ENCODE results near the gene SHMT2.
A peak's percentile ranks its signal among the peaks of the same experiment; 100 is the strongest.

SHMT2 gene

DNA sequence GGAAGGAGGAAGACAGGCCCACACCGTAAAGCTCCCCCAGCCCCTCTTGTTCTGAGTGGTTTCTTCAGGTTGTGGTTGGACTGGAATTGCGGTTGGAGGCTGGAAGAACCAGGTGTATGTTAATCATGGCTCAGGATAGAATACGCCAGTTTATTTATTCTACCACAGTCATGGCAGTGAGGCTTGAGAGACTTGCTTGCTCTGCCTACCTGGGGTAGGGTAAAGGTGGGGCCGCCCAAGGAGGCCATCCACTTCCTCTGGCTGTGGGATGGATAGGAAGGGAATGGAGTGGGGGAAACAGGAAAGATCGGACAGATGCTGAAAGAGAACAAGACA, 8.1 kb downstream of the SHMT2 start:
- TF ChIP-seq ZNF70 (CRISPR knock-in tag; IDR thresholded peaks at IDR 0.05): no peak
- no peak for TF ChIP-seq GLIS3 (CRISPR knock-in tag; IDR thresholded peaks at IDR 0.05)
- no peak for TF ChIP-seq ESRRG (CRISPR knock-in tag; IDR thresholded peaks at IDR 0.05)
- no peak for TF ChIP-seq OSR1 (CRISPR knock-in tag; IDR thresholded peaks at IDR 0.05)
- no peak for TF ChIP-seq ZFP30 (CRISPR knock-in tag; IDR thresholded peaks at IDR 0.05)
- TF ChIP-seq TOX (CRISPR knock-in tag; IDR thresholded peaks at IDR 0.05; ENCODE audit: borderline replicate concordance): no peak
- no peak for TF ChIP-seq TCF4 (CRISPR knock-in tag; IDR thresholded peaks at IDR 0.05; ENCODE audit: borderline replicate concordance)
- no peak for TF ChIP-seq CSDC2 (CRISPR knock-in tag; IDR thresholded peaks at IDR 0.05)
- no peak for TF ChIP-seq ZC3H10 (CRISPR knock-in tag; IDR thresholded peaks at IDR 0.05)
- TF ChIP-seq, protein P1, sequence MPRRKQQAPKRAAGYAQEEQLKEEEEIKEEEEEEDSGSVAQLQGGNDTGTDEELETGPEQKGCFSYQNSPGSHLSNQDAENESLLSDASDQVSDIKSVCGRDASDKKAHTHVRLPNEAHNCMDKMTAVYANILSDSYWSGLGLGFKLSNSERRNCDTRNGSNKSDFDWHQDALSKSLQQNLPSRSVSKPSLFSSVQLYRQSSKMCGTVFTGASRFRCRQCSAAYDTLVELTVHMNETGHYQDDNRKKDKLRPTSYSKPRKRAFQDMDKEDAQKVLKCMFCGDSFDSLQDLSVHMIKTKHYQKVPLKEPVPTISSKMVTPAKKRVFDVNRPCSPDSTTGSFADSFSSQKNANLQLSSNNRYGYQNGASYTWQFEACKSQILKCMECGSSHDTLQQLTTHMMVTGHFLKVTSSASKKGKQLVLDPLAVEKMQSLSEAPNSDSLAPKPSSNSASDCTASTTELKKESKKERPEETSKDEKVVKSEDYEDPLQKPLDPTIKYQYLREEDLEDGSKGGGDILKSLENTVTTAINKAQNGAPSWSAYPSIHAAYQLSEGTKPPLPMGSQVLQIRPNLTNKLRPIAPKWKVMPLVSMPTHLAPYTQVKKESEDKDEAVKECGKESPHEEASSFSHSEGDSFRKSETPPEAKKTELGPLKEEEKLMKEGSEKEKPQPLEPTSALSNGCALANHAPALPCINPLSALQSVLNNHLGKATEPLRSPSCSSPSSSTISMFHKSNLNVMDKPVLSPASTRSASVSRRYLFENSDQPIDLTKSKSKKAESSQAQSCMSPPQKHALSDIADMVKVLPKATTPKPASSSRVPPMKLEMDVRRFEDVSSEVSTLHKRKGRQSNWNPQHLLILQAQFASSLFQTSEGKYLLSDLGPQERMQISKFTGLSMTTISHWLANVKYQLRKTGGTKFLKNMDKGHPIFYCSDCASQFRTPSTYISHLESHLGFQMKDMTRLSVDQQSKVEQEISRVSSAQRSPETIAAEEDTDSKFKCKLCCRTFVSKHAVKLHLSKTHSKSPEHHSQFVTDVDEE (CRISPR knock-in tag; IDR thresholded peaks at IDR 0.05): no peak
- TF ChIP-seq, protein P2, sequence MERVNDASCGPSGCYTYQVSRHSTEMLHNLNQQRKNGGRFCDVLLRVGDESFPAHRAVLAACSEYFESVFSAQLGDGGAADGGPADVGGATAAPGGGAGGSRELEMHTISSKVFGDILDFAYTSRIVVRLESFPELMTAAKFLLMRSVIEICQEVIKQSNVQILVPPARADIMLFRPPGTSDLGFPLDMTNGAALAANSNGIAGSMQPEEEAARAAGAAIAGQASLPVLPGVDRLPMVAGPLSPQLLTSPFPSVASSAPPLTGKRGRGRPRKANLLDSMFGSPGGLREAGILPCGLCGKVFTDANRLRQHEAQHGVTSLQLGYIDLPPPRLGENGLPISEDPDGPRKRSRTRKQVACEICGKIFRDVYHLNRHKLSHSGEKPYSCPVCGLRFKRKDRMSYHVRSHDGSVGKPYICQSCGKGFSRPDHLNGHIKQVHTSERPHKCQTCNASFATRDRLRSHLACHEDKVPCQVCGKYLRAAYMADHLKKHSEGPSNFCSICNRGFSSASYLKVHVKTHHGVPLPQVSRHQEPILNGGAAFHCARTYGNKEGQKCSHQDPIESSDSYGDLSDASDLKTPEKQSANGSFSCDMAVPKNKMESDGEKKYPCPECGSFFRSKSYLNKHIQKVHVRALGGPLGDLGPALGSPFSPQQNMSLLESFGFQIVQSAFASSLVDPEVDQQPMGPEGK (CRISPR knock-in tag; IDR thresholded peaks at IDR 0.05; ENCODE audit: borderline replicate concordance): no peak
- no peak for TF ChIP-seq ZNF565 (CRISPR knock-in tag; conservative IDR thresholded peaks at IDR 0.05; ENCODE audit: low read depth)
- no peak for TF ChIP-seq BACH2 (CRISPR knock-in tag; IDR thresholded peaks at IDR 0.05; ENCODE audit: borderline replicate concordance)
- TF ChIP-seq, protein P3, sequence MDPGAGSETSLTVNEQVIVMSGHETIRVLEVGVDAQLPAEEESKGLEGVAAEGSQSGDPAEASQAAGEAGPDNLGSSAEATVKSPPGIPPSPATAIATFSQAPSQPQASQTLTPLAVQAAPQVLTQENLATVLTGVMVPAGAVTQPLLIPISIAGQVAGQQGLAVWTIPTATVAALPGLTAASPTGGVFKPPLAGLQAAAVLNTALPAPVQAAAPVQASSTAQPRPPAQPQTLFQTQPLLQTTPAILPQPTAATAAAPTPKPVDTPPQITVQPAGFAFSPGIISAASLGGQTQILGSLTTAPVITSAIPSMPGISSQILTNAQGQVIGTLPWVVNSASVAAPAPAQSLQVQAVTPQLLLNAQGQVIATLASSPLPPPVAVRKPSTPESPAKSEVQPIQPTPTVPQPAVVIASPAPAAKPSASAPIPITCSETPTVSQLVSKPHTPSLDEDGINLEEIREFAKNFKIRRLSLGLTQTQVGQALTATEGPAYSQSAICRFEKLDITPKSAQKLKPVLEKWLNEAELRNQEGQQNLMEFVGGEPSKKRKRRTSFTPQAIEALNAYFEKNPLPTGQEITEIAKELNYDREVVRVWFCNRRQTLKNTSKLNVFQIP (CRISPR knock-in tag; IDR thresholded peaks at IDR 0.05; ENCODE audit: borderline replicate concordance, low read depth): no peak
- no peak for TF ChIP-seq ARNTL (CRISPR knock-in tag; IDR thresholded peaks at IDR 0.05; ENCODE audit: borderline replicate concordance, low read depth)
- TF ChIP-seq ZNF8 (CRISPR knock-in tag; IDR thresholded peaks at IDR 0.05): no peak
- ATAC-seq: no peak

DNA sequence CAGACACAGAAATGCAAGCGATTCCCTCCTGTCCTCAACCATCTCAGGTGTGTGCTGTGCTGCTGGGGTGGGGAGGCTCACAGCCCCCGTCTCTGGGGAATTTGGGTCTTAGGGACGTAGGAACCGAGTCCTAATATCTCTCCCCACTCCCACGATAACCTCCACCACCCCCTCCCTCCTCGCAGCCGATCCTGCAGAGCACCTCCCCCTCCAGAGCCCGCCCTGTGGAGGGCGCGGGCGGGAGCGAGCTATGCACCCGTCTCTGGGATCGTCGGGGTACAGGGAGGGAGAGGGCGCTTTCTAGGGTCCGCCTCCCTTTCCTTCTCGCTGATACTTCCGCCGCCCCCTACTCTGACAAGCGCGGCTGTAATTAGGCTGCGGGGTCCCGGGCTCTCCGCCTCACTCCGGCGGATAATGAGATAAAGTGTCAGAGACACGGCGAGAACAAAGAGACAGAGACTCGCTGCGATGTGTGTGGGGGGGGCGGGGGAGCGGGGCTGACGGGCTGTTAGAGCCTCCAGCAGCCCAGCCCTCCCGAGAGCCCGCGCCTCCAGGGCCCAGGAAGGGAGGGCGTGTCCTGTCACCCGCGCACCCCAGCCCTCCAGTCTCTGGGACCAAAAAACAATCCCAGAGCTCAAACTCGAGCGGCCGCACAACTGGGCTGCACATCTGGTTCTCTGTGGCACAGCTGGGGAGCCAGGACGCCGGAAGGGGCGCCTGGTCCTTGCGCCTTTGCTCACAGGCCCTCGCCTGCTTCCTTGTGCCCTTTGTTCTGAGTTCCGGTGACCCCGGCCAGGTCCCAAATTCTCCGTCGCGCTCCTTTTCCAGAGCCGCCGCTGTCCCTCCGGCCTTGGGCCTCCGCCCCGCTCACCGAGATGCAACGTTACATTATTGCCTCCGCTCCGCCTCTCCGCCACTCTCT, 8.7 kb downstream of the SHMT2 start:
- TF ChIP-seq BACH2 (CRISPR knock-in tag; IDR thresholded peaks at IDR 0.05; ENCODE audit: borderline replicate concordance): no peak
- TF ChIP-seq ZFP30 (CRISPR knock-in tag; IDR thresholded peaks at IDR 0.05): no peak

DNA sequence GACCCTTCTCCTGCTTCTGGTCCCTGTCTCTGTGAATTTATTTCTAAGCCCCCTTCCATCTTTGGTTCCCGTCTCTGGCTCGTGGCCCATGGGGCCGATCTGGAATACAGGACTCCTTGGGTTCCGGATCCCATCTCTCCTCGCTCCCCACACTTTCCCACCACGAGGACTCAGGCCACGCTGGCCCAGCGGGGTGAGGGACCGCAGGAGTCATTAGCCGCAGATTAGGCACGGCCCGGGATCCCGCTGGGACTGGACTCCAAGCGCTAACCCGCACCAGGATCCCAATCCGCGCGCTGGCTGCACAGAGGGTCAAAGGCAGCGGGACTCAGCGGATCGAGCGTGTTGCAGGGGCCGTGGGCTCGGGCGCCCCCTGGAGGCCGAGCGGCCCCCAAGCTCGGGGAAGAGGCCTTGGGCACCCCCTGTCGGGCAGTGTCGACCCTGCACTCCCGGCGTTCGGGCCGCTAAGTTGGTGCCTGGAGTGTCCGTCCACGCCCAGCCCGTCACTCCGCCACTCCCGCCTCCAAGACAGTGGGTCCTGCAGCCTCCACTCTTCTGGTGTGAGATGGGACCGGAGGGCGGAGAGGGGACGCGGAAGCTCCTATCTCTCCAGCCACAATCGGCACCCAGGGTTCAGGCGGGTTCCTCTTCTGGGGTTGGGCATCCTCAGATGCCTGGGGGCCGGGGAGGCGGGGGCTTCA, 9.5 kb downstream of the SHMT2 start:
- ATAC-seq: peak; percentile 77
- TF ChIP-seq ARNTL (CRISPR knock-in tag; IDR thresholded peaks at IDR 0.05; ENCODE audit: borderline replicate concordance, low read depth) (no peak), ZFP3 (CRISPR knock-in tag; IDR thresholded peaks at IDR 0.05) (peak; percentile 69; the same call in 1 of the 2 replicates), BACH2 (CRISPR knock-in tag; IDR thresholded peaks at IDR 0.05; ENCODE audit: borderline replicate concordance) (no peak)
- TF ChIP-seq, protein P1 (CRISPR knock-in tag; IDR thresholded peaks at IDR 0.05): peak; percentile 66; the same call in 1 of the 2 replicates

More for the DNA sequence above, 8.7 kb downstream of the SHMT2 start:
- no peak for ATAC-seq
